Ovary (tissue), 9 donors: ENCODE results near the gene GTF2F1. TPM values are rescaled to one million over a fixed set of nuclear protein-coding genes. Genes with fewer than 3 reads are reported as not detected.
A peak's percentile ranks its signal among the peaks of the same experiment; 100 is the strongest.

Source experiments
- DNase-seq, 5 donors: peaks; one replicate each; pipeline ENCODE4 v3.0.0-alpha.2; 2019 to 2020
- H3K27ac ChIP-seq, 2 donors: fragments of 200-600 bp; one replicate each; pipeline versions ENCODE4 v1.5.1 to v1.8.0; 2019 to 2022
- H3K27me3 ChIP-seq: fragments of 200-600 bp; one replicate; pipeline ENCODE4 v1.8.0; 2022
- H3K36me3 ChIP-seq: fragments of 200-600 bp; sonication (generic); one replicate; pipeline ENCODE4 v1.5.1; 2019
- H3K4me1 ChIP-seq: one replicate; pipeline ENCODE4 v1.8.1; 2013; ENCODE audit warnings: mild to moderate bottlenecking, moderate library complexity; ENCODE audit not compliant: insufficient read depth
- H3K4me3 ChIP-seq: fragments of 200-600 bp; sonication (generic); one replicate; pipeline ENCODE4 v1.5.1; 2017
- H3K9me3 ChIP-seq, 2 donors: fragments of 200-600 bp in 1 of 2; sonication (generic) in 1 of 2; one replicate each; pipeline versions ENCODE4 v1.5.1 to v1.8.1; 2013 to 2019; ENCODE audit warnings: mild to moderate bottlenecking in 1 of 2, moderate library complexity in 1 of 2
- EP300 ChIP-seq: sonication (generic); formaldehyde crosslinking; IDR thresholded peaks from one replicate; pipeline ENCODE4 v1.6.1; 2017; ENCODE audit warnings: antibody characterized with exemption
- POLR2A ChIP-seq: fragments of 450-650 bp; IDR thresholded peaks from one replicate; pipeline ENCODE4 v1.6.1; 2017; ENCODE audit warnings: antibody characterized with exemption, mild to moderate bottlenecking, moderate library complexity
- WGBS, 3 donors: extraction: QIAGEN DNeasy Blood & Tissue Kit in 1 of 3; methylation state at CpG; one replicate each; pipeline versions ENCODE4 v1.1.5 to v1.1.7; 2013 to 2017; 5-methylcytosine and 5-hydroxymethylcytosine counted together
- intact Hi-C, 4 donors: fragments of 100-400 bp; cut with DNase I; formaldehyde crosslinking; loops; one replicate each; pipeline versions ENCODE4 v1.11.0 to v1.15.1; 2022 to 2023
- polyA plus RNA-seq, 2 donors: library from polyadenylated mRNA; stranded (reverse); fragments of 200-250 nt in 1 of 2; fragments of 350-450 nt in 1 of 2; fragmentation: Illumina TruSeq in 1 of 2; extraction: RNeasy Lipid Tissue Mini Kit (QIAGEN cat#74804) in 1 of 2; gene quantifications; one replicate each; pipeline ENCODE4 v1.2.3, GENCODE V29; 2013 to 2014
- total RNA-seq, 7 donors: library from RNA; depleted of rRNA in 2 of 7; stranded (reverse); fragments of >200 nt in 2 of 7; fragmentation: NEBNext Ultra II Directional in 3 of 7; extraction: Animal tissue kit (Norgen Biotek cat#: 25700) in 3 of 7; gene quantifications; one replicate each; pipeline versions ENCODE4 v1.1.0 to v1.2.4, GENCODE V29; 2016 to 2023
- TF ChIP-seq, protein P1 (sequence below), 3 donors: fragments of 450-650 bp in 2 of 3; fragments of 200-600 bp in 1 of 3; IDR thresholded peaks; one replicate each; pipeline versions ENCODE4 v1.5.1 to v1.8.0; 2016 to 2022; ENCODE audit warnings: antibody characterized with exemption in 3 of 3, mild to moderate bottlenecking in 1 of 3
- donor health status: DM: no; HTN: no; CAD: no; lungs with moderate emphysema.
- donor health status: DM: no; HTN: no; CAD: no.
- donor health status: Bipolar disorder and iron deficiency.
- donor health status: DM: yes; HTN: yes; CAD: no.
- donor health status: DM: no; HTN: no; CAD: no.
- donor health status: DM: yes; HTN: yes; CAD: no.

GTF2F1 gene
- total and polyA plus RNA-seq, 9 donors = 41.2 to 95.0 (median 66.9) TPM

DNA sequence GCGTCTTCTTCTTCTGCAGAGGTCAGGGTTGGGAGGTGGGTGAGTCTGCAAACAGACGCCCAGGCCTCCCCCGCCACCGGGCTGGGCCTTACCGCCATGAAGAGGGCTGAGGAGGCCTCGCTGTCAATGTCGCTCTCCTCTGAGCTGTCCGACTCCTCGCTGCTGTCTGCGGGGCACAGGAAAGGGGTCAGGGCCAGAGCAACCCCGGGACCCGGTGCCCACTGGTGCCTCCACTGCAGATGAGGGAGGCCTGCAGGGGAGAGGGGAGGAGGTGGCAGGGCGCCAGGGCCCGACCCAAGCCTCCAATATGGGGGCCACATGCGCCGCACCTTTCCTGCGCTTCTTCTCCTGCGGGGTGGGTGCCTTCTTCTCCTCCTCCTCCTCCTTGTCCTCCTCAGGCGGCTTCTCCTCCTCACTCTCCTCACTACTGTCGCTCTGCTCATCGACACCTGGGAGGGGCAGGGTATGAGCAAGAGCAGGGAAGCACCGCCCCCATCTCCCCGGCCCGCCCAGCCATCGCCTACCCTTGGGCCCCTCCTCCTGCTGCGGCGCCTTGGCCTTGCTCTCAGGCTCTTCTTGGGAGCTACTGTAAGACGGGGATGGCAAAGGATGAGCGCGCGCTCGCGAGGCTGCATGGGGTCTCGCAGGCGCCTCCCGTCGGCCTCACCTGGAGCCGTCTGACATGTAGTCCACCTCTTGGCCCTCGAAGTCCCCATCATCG is 11.8 kb downstream of the GTF2F1 start:
- WGBS, 3 donors = 94 to 97% (median 96%) methylated on average over 39 to 40 of the region's 40 CpGs
- TF ChIP-seq POLR2A = no peak
- TF ChIP-seq, protein P1, sequence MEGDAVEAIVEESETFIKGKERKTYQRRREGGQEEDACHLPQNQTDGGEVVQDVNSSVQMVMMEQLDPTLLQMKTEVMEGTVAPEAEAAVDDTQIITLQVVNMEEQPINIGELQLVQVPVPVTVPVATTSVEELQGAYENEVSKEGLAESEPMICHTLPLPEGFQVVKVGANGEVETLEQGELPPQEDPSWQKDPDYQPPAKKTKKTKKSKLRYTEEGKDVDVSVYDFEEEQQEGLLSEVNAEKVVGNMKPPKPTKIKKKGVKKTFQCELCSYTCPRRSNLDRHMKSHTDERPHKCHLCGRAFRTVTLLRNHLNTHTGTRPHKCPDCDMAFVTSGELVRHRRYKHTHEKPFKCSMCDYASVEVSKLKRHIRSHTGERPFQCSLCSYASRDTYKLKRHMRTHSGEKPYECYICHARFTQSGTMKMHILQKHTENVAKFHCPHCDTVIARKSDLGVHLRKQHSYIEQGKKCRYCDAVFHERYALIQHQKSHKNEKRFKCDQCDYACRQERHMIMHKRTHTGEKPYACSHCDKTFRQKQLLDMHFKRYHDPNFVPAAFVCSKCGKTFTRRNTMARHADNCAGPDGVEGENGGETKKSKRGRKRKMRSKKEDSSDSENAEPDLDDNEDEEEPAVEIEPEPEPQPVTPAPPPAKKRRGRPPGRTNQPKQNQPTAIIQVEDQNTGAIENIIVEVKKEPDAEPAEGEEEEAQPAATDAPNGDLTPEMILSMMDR (IDR thresholded peaks at IDR 0.05) = no peak
- no peak for TF ChIP-seq EP300

DNA sequence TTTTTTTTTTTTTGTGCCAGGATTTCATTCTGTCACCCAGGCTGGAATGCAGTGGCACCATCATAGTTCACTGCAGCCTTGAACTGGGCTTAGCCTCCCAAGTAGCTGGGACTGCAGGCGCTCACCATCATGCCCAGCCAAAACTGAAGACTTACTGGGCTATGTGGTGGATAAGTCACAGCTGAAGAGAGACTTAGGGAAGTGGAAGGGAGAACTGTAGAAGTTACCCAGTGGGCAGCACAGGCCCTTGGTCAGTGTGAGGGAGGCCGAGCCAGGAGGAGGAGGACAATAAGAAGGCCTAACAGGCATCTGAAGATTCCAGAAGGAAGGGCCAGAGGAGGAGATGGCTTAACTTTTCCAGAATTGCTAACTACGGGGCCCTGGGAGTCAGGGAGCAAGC is 13.2 kb downstream of the GTF2F1 start:
- Histone ChIP-seq H3K9me3 (peaks cover 0 to 10% of the 10 kb centered on the region in 2 donors), H3K36me3 (no peaks in the 10 kb centered on the region), H3K4me3 (no peak overlapping the region), H3K27me3 (no peaks in the 10 kb centered on the region), H3K27ac (no peak overlapping the region), H3K4me1 (no peaks in the 10 kb centered on the region)
- TF ChIP-seq POLR2A = no peak
- TF ChIP-seq EP300 = no peak
- TF ChIP-seq, protein P1 (IDR thresholded peaks at IDR 0.05) = no peak
- intact Hi-C loops = loop anchor here in 1 of 4 donors (10.0 kb wide), 2 partner anchors 45 to 105 kb away; partner anchors contain the start of genes KHSRP and MLLT1
- no peak for DNase-seq
- 82 to 100% (median 96%) methylated on average over 3 of the region's 3 CpGs for WGBS, 3 donors

More for the DNA sequence above, 11.8 kb downstream of the GTF2F1 start:
- intact Hi-C loops = no loop called here
- H3K27ac ChIP-seq = no peak overlapping the region
- peaks cover 0 to 10% of the 10 kb centered on the region in 2 donors for H3K9me3 ChIP-seq
- no peak overlapping the region for H3K4me3 ChIP-seq
- no peaks in the 10 kb centered on the region for H3K27me3 ChIP-seq
- H3K36me3 ChIP-seq = no peaks in the 10 kb centered on the region
- H3K4me1 ChIP-seq = no peaks in the 10 kb centered on the region
- peak in 1 of 5 donors; percentile 41 for DNase-seq

DNA sequence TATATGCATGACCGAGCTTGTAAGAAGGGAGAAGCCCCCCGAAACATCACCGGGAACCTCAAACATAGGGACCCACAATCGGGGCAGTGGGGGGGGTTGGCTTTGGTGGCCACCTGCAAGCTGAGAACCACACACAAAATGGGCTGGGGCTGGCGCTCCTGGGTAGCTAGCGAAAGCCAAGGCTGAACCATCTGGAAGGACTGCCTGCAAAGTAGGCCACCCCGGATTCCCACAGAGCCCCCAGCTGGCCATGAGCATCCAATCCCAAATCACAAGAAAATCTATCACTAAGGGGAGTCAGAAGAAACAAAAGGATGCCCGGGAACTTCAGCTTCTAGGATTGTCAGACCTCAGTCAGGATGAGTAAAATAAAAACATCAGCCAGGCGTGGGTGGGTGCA is 14.5 kb downstream of the GTF2F1 start:
- WGBS, 3 donors = 69 to 74% (median 71%) methylated on average over 9 of the region's 9 CpGs
- Histone ChIP-seq H3K4me1 (peaks cover 5% of the 10 kb centered on the region), H3K27me3 (no peaks in the 10 kb centered on the region), H3K27ac (no peak overlapping the region), H3K9me3 (peaks cover 0 to 10% of the 10 kb centered on the region in 2 donors), H3K4me3 (no peak overlapping the region), H3K36me3 (no peaks in the 10 kb centered on the region)
- intact Hi-C loops = loop anchor here in 1 of 4 donors (10.0 kb wide), 2 partner anchors 46 to 104 kb away; partner anchors contain the start of genes KHSRP and MLLT1
- no peak for TF ChIP-seq EP300
- TF ChIP-seq, protein P1 (IDR thresholded peaks at IDR 0.05) = no peak
- no peak for TF ChIP-seq POLR2A
- DNase-seq = peak in 1 of 5 donors; percentile 44

DNA sequence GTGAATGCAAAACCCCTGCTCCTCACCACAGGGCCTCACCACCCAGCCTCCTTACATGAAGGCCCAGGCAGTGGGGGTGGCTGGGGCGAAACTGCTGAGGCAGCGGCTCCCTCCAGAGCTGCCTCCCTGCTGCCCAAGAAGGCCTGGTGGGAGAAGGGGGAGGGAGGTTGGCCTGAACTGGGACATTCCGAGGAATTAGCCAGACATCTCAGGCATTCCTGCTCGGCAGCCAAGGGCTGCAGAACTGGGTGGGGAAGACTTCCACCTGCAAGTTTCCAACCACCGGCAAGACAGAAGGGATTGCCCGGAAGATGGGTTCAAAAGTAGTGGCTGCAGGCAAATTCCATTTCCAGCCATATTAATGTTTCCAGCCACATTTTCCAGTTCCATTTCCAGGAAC is 14.9 kb downstream of the GTF2F1 start:
- H3K4me3 ChIP-seq = no peak overlapping the region
- H3K27me3 ChIP-seq = no peaks in the 10 kb centered on the region
- 14 to 19% (median 16%) methylated on average over 6 of the region's 6 CpGs for WGBS, 3 donors
- peaks cover 5% of the 10 kb centered on the region for H3K4me1 ChIP-seq
- H3K36me3 ChIP-seq = no peaks in the 10 kb centered on the region
- peaks cover 0 to 10% of the 10 kb centered on the region in 2 donors for H3K9me3 ChIP-seq
- H3K27ac ChIP-seq = no peak overlapping the region
- peak in 1 of 5 donors; percentile 64 for DNase-seq
- intact Hi-C loops = loop anchor here in 1 of 4 donors (10.0 kb wide), 2 partner anchors 47 to 103 kb away; partner anchors contain the start of genes KHSRP and MLLT1
- no peak for TF ChIP-seq EP300
- TF ChIP-seq, protein P1 (IDR thresholded peaks at IDR 0.05) = no peak
- no peak for TF ChIP-seq POLR2A
